Raji (cell line): ENCODE results near the gene MRPS6.

ENCODE experiments used
- POLR2A ChIP-seq: IDR thresholded peaks from 2 replicates; pipeline ENCODE4 v1.6.1; 2011; ENCODE audit warnings: low read depth, low read length, control low read depth; ENCODE audit not compliant: insufficient read depth

Gene MRPS6

GRCh38 chr21:34082769-34083168, 9.4 kb downstream of the MRPS6 start:
- TF ChIP-seq POLR2A, result no peak

GRCh38 chr21:34083357-34083756, 10.0 kb downstream of the MRPS6 start:
- TF ChIP-seq POLR2A, result no peak

- TF ChIP-seq POLR2A, result no peak
Measured at GRCh38 chr21:34085129-34085528, 11.8 kb downstream of the MRPS6 start.

- no peak for TF ChIP-seq POLR2A
Measured at GRCh38 chr21:34086887-34087306, 13.5 kb downstream of the MRPS6 start.

GRCh38 chr21:34088752-34089151, 15.4 kb downstream of the MRPS6 start:
- no peak for TF ChIP-seq POLR2A

GRCh38 chr21:34091032-34091431, 17.7 kb downstream of the MRPS6 start:
- no peak for TF ChIP-seq POLR2A

GRCh38 chr21:34091607-34092006, 18.2 kb downstream of the MRPS6 start:
- no peak for TF ChIP-seq POLR2A

- no peak for TF ChIP-seq POLR2A
Measured at GRCh38 chr21:34092262-34092921, 19.0 kb downstream of the MRPS6 start.

- TF ChIP-seq POLR2A, result no peak
Measured at GRCh38 chr21:34093083-34093482, 19.7 kb downstream of the MRPS6 start.

- TF ChIP-seq POLR2A, result no peak
Measured at GRCh38 chr21:34094949-34095348, 21.6 kb downstream of the MRPS6 start.

- no peak for TF ChIP-seq POLR2A
Measured at GRCh38 chr21:34097442-34097841, 24.1 kb downstream of the MRPS6 start.

GRCh38 chr21:34100337-34100736, 27.0 kb downstream of the MRPS6 start:
- no peak for TF ChIP-seq POLR2A

GRCh38 chr21:34100790-34101189, 27.4 kb downstream of the MRPS6 start:
- no peak for TF ChIP-seq POLR2A

- TF ChIP-seq POLR2A, result no peak
Measured at GRCh38 chr21:34105947-34106541, 32.7 kb downstream of the MRPS6 start.

- TF ChIP-seq POLR2A, result no peak
Measured at GRCh38 chr21:34107606-34108005, 34.2 kb downstream of the MRPS6 start.

- no peak for TF ChIP-seq POLR2A
Measured at GRCh38 chr21:34109075-34109474, 35.7 kb downstream of the MRPS6 start.
